ENCODE results near the gene MSI2.
A peak's percentile ranks its signal among the peaks of the same experiment; 100 is the strongest.

MSI2 gene

DNA sequence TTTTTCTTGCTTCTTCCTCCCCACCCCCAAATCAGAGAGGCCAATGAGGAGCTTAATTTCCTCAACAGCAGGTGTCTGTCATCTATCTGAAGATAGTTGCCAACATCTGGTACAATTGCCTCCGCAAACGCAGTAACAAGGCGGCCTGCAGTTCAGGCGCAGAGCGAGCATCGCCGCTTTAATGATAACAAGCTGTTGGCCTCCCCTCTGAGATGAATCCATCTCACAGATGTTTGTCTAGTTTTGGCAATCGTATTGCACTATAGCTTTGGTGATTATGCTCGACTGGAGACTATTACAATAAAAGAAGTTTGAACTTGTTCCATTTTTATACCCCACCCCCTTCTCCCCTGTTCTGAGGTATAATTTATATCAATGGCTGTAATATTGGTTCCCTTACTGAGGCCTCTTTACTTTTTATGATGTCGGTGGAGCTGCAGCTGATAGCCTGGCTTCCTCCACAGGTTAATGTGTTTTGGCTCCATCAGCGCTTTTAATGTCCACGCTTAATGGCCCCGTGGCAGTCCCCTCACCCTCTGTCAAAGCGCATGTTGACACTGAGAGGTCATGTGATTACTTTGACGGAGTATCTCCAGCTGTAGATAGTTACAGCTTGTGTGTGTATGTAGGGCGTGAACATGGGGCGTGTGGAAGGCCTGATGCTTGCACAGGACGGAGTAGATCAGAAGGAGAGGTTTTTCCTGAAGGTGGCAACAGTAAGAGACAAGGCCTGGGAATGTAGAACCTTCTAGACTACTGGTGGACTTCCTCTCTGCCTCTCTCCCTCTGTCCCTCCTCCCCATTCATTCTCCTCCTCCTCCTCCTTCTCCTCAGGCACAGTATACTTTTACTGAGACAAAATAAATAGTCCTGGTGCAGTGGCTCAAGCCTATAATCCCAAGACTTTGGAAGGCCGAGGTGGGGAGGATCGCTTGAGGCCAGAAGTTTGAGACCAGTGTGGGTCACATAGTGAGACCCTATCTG, 164.7 kb downstream of the MSI2 start:
- DNase-seq, result peak; percentile 90

DNA sequence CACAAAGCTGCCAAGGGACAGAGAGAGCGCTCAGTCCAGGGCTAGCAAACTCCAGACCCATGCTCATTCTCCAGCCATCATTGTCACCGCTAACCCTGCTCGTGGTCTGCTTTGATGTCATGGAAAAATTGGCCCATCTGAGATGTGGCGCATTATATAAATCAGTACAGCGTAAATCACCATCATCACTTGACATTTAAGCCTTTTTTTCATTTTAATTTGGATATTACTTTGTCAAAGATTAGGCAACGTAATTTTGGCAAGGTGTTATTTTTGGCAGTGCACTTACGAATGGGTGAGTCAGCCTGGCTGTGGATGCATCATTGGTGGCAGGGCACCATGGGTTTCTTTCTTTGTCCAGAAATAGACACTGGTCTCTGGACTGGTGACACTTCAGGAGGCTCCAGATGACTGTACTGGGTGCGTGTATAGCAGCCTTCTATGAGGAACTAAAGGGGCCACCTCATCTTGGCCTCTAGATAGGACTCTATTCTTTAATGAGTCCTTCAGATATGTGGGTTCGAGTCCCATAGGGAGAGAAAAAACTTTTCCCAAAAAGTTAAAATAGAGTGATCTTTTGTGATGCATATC, 166.3 kb downstream of the MSI2 start:
- DNase-seq, result no peak

- DNase-seq, result no peak
Measured at GRCh38 chr17:57423541-57423940, 167.2 kb downstream of the MSI2 start.

DNA sequence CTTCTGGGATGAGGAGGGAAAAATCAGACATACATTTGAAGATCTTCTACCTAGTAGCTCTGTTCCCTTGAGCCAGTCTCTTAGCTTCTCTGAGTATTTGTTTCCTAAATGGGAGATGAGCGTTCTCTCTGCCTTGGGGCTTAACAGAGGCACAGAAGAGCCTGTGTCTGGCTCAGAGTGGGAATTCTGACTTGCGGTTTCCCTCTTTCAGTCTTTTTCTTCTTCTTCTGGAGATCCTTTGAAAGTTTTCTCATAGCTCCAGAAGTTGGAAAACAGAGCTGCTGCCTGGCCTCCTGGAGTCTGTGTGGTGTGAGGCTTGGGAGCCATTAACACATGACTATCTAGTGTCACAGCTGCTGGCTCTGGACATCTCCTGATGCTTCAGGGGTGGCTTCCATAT, 167.9 kb downstream of the MSI2 start:
- no peak for DNase-seq

DNA sequence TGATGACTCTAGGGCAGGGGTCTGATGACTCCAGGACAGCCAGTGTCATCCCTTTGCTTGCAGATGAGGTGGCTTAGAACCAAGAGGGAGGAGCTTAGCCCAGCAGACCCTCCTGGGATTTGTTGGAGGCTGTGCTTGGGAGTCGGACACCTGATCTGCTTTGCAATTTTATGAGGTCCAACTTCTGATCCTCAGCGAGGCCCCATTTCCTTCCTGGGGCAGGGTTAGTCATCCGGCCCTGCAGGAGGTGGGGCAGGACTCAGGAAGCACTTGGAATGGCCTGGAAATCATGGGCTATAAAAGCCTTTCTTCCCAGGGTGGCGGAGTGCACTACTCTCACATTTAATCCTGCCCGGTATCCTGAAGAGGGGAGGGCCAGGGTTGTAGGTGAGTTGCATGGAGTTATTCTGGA, 168.5 kb downstream of the MSI2 start:
- no peak for DNase-seq

- no peak for DNase-seq
Measured at GRCh38 chr17:57425431-57425830, 169.1 kb downstream of the MSI2 start.

GRCh38 chr17:57425903-57426880, 169.9 kb downstream of the MSI2 start:
- peak; percentile 82 for DNase-seq

DNA sequence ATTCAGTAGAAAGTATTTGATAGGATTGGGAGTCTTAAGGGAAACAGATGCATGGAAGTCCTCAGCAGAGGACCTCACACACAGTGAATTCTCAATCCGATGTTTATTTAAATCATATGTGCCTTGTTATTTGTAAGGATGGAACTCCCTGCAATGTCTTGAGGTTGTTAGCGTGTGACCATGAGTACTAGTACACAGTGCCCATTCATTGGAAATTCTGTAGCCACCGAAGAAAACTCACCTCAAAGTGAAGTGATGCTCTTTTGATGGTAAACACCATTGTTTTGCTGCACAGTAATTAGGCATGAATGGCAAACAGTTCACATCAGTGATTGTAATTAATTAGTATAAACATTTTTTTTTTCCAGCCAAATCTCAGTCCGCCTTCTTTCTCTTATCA, 173.6 kb downstream of the MSI2 start:
- no peak for DNase-seq

GRCh38 chr17:57431415-57431814, 175.1 kb downstream of the MSI2 start:
- DNase-seq, result no peak

DNA sequence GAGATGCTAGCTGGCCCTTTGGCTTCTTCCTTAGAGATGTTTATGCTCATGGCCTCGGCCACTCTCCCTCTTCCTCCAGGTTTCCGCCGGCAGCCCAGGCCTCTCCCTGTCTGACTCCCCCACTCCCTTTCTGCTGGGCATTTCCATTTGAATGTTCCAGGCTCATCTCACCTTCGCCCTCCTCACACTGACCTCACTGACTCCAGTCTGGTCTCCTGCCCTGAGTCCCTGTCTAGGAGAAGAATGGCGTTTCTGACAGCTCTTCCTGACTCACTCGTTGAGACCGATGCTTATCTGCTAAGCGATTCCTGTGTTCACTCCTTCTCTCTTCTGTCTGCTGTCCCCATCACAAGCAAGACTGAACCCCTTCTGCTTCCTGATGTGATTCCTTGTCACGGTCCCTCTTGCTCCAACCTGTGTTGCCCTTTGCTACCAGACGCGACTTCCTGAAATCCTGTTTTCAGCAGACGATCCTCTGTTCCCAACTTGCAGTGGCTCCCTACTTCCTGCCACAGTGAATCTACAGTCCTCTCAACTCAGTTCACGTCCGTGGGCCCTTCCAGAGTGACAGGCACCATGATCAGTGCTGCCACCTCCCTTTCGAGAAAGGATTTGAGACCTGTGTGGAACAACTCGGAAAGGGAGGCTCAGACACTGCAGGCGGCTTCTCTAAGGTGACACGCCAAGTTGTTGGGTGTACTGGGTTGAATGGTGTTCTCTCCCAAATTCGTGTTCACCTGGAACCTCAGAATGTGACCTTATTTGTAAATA, 176.4 kb downstream of the MSI2 start:
- peak; percentile 29 for DNase-seq

DNA sequence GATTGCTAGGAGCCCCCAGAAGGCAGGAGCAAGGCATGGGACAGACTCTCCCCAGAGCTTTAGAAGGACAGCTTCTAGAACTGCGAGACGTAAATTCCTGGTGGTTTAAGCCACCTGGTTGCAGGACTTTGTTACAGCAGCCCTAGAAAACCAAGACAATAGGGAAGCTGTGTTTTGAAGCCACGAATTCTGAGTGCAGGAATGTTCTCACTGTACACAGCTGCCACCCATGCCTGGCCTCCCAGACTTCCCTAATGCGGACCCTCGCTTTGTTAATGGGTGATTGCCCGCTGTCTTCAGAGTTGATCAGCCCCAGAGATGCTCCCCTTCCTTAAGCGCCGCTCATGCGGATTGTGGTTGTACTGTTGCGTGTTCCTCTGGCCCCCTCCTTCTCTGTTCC, 177.1 kb downstream of the MSI2 start:
- DNase-seq, result no peak

DNA sequence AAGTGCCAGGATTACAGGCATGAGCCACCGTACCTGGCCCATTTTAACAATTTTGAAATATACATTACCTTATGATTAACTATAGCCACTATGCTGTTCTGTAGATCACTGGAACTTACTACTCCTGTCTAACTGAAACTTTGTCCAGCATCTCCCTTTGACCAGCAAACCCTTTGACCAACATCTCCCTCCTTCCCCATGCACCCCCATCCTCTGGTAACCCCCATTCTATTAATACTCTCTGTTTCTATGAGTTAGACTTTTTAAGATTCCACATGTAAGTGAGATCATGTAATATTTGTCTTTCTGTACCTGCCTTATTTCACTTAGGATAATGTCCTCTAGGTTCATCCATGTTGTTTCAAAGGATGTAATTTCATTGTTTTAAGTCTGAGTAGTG, 178.0 kb downstream of the MSI2 start:
- DNase-seq, result no peak

DNA sequence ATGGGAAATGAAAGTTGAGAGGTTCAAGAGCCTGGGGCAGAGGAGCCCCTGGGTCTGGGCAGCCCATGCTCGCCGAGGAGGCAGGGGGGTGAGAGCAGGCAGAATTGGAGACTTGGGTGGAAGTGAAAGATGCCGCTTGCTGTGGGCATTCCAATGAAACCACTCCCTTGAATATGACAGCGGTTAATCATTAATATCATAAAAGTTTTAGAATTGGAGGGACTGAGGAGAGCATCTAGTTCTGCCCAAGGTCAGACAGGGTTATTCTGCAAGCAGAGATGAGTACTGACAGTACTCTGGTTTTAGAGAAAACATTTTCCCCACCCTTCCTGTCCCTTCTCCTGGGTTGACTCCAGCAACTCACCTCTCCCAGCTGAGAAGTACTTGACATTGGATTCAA, 180.2 kb downstream of the MSI2 start:
- no peak for DNase-seq

GRCh38 chr17:57438066-57438731, 181.9 kb downstream of the MSI2 start:
- DNase-seq, result peak; percentile 52

DNA sequence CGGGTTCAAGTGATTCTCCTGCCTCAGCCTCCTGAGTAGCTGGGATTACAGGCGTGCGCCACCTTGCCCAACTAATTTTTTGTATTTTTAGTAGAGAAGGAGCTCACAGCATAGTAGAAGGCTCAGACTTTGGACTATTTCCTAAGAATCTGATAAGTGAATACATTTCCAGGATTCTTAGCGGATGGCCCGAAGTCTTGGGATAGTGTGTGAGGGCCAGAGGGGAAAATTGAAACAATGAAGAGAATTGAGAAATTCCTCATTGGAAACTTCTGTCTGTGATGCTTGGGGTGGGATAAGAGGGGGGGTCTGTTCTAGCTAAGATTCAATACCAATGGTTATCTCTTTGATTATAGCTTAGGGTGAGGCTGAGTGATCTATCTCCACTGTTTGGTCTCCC, 183.3 kb downstream of the MSI2 start:
- no peak for DNase-seq

GRCh38 chr17:57440522-57441269, 184.4 kb downstream of the MSI2 start:
- DNase-seq, result peak; percentile 83

DNA sequence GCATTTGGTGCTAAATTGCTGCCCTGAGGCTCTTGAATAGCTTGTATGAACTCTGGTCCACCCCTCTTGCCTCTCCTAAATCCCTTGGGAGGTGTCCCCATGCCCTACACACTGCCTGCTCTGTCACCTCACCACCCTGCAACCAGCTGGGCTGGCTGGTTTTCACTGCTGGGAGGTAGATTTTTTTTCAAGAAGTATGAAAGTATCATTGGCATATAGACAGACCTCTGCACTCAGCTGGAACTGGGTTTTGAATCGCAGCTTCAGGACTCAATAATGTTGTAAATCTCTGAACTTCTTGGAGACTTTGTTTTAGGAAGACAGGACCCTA, 184.9 kb downstream of the MSI2 start:
- no peak for DNase-seq

- peak; percentile 44 for DNase-seq
Measured at GRCh38 chr17:57442401-57442823, 186.1 kb downstream of the MSI2 start.

- DNase-seq, result peak; percentile 90
Measured at GRCh38 chr17:57442914-57443571, 186.7 kb downstream of the MSI2 start.

DNA sequence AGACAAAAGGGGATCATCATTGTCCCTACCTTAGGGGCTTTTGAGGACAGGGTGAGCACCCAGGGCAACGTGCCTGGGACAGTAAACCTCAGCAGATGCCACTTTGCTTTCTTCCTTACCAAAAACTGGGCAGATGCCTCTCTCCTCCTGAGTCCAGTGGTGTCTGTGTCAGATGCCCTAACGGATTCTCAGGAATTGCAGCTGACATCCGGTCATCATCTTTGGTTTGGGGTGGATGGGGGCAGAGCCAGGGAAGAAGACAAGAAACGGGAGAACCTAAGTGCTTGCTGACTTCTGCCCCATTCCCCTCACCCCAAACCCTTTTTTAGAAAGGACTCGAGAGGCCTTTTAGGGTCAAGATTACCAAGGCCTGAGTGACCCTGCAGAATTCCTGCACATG, 187.5 kb downstream of the MSI2 start:
- no peak for DNase-seq
